OCI-LY3 (cell line): ENCODE data around the gene ABCB6.

ENCODE experiments used
- CTCF ChIP-seq: fragments of 200-600, 300-600 bp; sonication (generic); IDR thresholded peaks from 2 replicates; pipeline ENCODE4 v1.5.1; 2014; ENCODE audit warnings: antibody characterized with exemption, low read length, low read depth
- EZH2phosphoT487 ChIP-seq: fragments of 200-600 bp; shearing (Covaris generic); IDR thresholded peaks from 2 replicates; pipeline ENCODE4 v1.6.1; 2018; ENCODE audit warnings: antibody characterized with exemption, mixed run types, low read depth

GRCh38 chr2:219230059-219230540 lies 11.3 kb upstream of the ABCB6 start:
- no peak for TF ChIP-seq CTCF
- TF ChIP-seq EZH2phosphoT487: no peak
